AG09309 (cell line): ENCODE measurements around the gene NRF1.

Experiments used
- DNase-seq: peaks from one replicate; pipeline ENCODE4 v3.0.0-alpha.2; 2010; ENCODE audit warnings: low read depth
- H3K4me3 ChIP-seq: 2 replicates; pipeline ENCODE4 v1.5.1; 2011; ENCODE audit warnings: mild to moderate bottlenecking, low read depth, low read length, moderate library complexity; ENCODE audit not compliant: control insufficient read depth
- TF ChIP-seq, protein P1 (sequence below): IDR thresholded peaks from 2 replicates; pipeline ENCODE4 v1.5.1; 2011; ENCODE audit warnings: mild to moderate bottlenecking, low read depth, low read length, inconsistent platforms; ENCODE audit not compliant: insufficient read depth, control insufficient read depth; ENCODE audit errors: missing control alignments

NRF1 gene

DNA sequence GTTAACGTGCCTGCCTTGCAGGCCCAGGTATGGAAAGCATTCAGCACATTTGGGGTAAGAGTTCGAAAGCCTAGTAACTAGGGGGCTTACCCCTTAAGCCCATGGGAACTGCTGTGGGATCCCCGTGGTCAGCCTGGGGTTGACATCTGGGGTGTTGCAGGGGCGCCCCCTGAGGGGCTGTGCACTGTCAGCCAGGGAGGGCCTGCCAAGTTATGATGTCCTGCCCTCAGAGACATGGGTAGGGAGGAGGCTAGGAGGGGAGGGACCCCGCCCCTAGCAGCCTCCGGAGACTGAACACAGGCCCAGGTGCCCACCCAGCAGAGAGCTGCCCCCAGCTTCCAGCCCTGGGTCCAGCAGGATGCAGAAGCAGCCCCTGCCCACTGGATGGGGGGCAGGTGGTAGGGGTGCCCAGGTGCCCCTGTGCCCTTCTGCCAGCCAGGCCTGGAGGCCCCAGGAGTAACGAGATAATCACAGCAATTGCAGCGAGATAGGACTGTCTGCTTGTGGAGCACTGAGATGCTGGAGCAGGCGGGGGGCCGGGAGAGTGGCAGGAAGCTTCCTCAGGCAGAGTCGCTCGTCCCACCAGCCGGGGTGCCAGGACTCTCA lies 187.9 kb downstream of the NRF1 start:
- TF ChIP-seq, protein P1, sequence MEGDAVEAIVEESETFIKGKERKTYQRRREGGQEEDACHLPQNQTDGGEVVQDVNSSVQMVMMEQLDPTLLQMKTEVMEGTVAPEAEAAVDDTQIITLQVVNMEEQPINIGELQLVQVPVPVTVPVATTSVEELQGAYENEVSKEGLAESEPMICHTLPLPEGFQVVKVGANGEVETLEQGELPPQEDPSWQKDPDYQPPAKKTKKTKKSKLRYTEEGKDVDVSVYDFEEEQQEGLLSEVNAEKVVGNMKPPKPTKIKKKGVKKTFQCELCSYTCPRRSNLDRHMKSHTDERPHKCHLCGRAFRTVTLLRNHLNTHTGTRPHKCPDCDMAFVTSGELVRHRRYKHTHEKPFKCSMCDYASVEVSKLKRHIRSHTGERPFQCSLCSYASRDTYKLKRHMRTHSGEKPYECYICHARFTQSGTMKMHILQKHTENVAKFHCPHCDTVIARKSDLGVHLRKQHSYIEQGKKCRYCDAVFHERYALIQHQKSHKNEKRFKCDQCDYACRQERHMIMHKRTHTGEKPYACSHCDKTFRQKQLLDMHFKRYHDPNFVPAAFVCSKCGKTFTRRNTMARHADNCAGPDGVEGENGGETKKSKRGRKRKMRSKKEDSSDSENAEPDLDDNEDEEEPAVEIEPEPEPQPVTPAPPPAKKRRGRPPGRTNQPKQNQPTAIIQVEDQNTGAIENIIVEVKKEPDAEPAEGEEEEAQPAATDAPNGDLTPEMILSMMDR = no peak
- no peak for DNase-seq
- H3K4me3 ChIP-seq = no peak overlapping the region

DNA sequence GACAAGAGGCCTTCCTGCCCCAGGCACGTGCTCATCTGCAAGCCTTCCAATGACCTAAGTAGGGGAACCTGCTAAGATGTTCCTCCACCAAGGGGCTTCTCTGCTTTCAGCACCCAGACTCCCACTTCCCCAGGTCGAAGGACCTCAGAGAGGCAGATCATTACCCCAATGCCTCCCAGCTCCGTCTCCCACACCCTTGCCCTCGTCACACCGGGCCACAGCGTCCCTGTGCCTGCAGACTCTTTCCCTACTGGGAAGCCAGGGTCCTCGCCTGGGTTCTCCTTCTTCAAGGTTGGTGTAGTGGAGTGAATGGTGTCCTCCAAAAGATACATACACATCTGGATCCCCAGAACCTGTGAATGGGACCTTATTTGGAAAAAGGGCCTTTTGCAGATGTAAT lies 189.4 kb downstream of the NRF1 start:
- H3K4me3 ChIP-seq = no peak overlapping the region
- TF ChIP-seq, protein P1 = no peak
- DNase-seq = no peak

DNA sequence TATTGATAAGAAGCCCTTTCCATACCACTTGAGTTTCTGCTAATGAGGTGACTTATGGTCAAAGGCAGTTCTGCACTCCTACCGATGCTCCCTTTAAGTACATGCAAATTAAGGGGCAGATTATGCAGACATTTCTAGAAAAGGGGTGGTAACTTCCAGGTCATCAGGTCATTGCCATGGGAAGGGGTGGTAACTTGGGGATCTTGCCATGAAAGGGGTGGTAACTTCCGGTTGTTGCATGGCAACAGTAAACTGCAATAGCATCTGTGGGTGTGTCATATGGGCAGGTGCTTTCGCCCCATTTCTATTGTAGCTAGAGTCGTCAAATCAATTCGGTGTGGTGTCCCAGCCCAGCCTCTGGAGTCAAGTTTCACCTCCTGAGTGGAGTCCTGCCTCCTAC lies 190.4 kb downstream of the NRF1 start:
- TF ChIP-seq, protein P1 = no peak
- H3K4me3 ChIP-seq = no peak overlapping the region
- DNase-seq = no peak

DNA sequence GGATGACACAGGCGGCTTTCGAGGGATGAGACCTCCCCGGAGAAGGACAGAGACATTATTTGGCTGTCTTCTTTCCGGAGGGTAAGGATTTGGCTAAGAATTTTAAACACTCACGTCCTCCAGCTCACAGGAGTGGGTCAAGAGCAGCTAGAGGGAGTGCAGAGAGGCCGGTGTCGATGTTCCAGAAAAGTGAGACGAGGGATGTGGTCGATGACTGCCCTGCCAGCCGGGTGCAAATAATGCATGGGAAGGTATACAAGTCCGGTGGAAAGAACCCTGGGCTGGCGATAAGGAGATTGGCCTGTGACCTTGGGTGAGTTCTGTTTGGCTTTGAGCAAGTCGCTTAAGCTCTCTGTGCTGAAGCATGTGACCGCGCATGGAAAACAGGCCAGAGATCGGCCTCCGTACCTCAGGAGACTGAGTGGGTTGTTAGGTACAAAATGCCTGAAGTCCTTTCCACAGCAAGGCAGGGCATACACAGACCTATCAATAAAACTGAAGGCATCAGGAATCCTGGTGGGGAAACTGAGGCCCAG lies 192.1 kb downstream of the NRF1 start:
- no peak for DNase-seq
- TF ChIP-seq, protein P1 = no peak

DNA sequence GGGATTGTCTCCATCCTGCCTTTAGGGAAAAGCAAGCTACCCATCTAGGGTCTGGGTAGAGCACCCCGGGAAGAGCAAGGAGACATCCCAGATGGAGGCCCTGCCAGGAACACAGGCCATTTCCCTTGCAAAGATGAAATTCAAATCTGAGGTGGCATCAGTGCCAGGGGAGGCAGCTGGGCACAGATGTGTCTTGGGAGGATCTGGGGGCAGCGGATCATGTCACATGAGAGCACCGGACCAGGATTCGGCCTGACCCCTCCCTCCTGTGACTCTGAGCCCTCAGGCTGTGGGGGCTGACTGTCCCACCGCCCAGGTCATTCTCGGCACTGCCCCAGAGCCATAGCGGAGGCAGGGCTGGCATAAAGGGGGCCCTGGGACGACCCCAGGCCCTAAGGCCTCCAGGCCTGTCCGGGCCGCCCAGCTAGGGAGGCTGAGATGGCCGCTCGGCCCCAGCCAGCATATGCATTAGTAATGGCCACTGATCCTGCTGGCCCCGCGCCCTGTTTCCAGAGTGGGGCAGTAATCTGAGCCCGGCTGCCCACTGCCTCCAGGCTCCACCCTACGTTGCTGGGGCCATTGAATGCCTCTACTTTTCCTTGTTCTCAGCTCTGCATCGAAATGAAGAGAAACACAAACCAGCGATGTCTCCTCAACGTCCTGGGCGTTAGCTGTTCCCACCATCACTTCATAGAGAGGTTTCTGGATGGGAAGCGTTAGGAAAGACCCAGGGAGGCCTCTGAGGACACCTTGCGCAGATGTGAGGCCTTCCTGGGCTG lies 192.8 kb downstream of the NRF1 start:
- DNase-seq = no peak
- TF ChIP-seq, protein P1 = no peak
- no peak overlapping the region for H3K4me3 ChIP-seq

More for the DNA sequence above, 192.1 kb downstream of the NRF1 start:
- H3K4me3 ChIP-seq = no peak overlapping the region

DNA sequence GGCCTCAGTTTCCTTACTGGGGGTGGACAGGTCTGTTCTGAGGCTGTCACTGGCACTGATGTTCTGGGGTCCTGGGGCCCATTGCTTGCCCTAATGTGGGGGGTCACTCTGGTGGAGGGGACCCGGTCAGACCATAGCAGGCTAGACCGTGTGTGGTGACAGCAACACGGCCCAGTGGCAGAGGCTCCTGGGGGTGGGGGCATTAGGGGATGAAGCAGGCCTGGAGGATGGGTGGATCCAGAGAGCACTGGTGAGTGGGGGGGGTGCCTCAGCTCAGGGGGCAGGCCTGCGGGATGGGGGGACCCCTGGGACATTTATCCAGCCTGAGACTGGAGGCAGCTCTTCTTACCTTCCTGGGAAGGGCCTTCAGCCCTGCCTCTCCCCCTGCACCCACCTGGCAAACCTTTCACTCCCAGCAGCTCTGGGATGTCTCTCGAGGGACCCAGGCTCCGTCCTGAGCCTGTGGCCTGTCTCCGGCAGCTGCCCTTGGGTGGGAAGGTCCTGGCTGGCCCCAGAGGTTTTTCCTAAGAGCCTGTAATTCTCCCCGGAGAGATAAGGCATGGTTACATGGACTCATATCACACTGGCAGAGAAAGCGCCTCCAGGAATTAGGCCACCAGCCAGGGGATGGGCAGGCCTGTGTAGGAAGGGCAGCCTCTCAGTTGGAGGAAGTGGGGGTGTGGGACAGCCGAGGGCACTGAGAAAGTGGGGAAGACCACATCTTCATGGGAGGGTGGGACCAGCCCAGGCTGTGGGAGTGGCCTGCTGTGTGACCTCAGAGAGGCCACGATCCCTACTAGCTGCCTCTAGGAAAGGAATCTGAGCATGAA lies 193.6 kb downstream of the NRF1 start:
- TF ChIP-seq, protein P1 = no peak
- no peak overlapping the region for H3K4me3 ChIP-seq
- DNase-seq = no peak
